A549 (cell line): ENCODE data around the gene SMC6. TPM values are rescaled to one million over a fixed set of nuclear protein-coding genes. Genes with fewer than 3 reads are reported as not detected.

ENCODE experiments used
- ATAC-seq, 2 experiments: fragments of 200-7000 bp in 1 of 2; fragments of >200 bp in 1 of 2; cut with Nextera tagmentation in 1 of 2; cut with Tn5 transposase in 1 of 2; 3 replicates each; pipeline versions ENCODE4 v1.8.0 to v1.9.1; 2018 to 2020; ENCODE audit warnings: mild to moderate bottlenecking in 1 of 2, moderate library complexity in 1 of 2
- CTCF ChIA-PET: fragments of 300-600 bp; sonication (Branson Sonifier 250); formaldehyde crosslinking; extraction: SDS; loops from one replicate; lab custom pipeline; 2021; ENCODE audit warnings: antibody characterized with exemption, inconsistent platforms; lab: Yijun Ruan, JAX
- POLR2A ChIA-PET: fragments of 350-600 bp; formaldehyde crosslinking; extraction: SDS; loops from one replicate; lab custom pipeline; 2021; ENCODE audit warnings: antibody characterized with exemption, inconsistent platforms; lab: Yijun Ruan, JAX
- DNase-seq, 2 experiments: peaks; one replicate each; pipeline versions ENCODE4 v3.0.0 to v3.0.0-alpha.2; 2011 to 2016; ENCODE audit warnings: low read depth in 1 of 2, low spot score in 1 of 2
- FAIRE-seq: peaks from 2 replicates; lab custom pipeline; 2011; peaks lifted over from hg19 to GRCh38; lab: Jason Lieb, UNC
- H3K27ac ChIP-seq, 2 experiments: fragments of >200 bp; sonication (Bioruptor Twin); formaldehyde crosslinking; 3 replicates each; pipeline ENCODE4 v1.5.1; 2016 to 2017
- H3K4me1 ChIP-seq: fragments of >200 bp; sonication (Bioruptor Twin); formaldehyde crosslinking; 3 replicates; pipeline ENCODE4 v1.6.1; 2016
- H3K4me2 ChIP-seq: fragments of >200 bp; sonication (Bioruptor Twin); formaldehyde crosslinking; 3 replicates; pipeline ENCODE4 v1.6.1; 2016
- H3K4me3 ChIP-seq: fragments of >200 bp; sonication (Bioruptor Twin); formaldehyde crosslinking; 3 replicates; pipeline ENCODE4 v1.5.1; 2016
- H3K9me3 ChIP-seq: fragments of >200 bp; sonication (Bioruptor Twin); formaldehyde crosslinking; 3 replicates; pipeline ENCODE4 v1.6.1; 2016
- BHLHE40 ChIP-seq: IDR thresholded peaks from 2 replicates; pipeline ENCODE4 v1.6.1; 2012; ENCODE audit warnings: low read depth, low read length, inconsistent platforms
- CEBPB ChIP-seq, 2 experiments: fragments of >200 bp in 1 of 2; sonication (Bioruptor Twin) in 1 of 2; formaldehyde crosslinking in 1 of 2; IDR thresholded peaks; 2 replicates each; pipeline ENCODE4 v1.6.1; 2012 to 2016
- EHF ChIP-seq: fragments of 250-450 bp; sonication (Bioruptor Pico); IDR thresholded peaks from 2 replicates; pipeline ENCODE4 v1.5.0; 2020; ENCODE audit warnings: mild to moderate bottlenecking
- EHMT2 ChIP-seq: fragments of 200-600 bp; sonication (generic); IDR thresholded peaks from 2 replicates; pipeline ENCODE4 v1.6.1; 2016; ENCODE audit warnings: antibody characterized with exemption, low read depth, mild to moderate bottlenecking, moderate library complexity
- KDM1A ChIP-seq: fragments of 200-600 bp; sonication (generic); IDR thresholded peaks from 2 replicates; pipeline ENCODE4 v1.6.1; 2016; ENCODE audit warnings: low read depth, mild to moderate bottlenecking
- MAFK ChIP-seq: fragments of 450-650 bp; IDR thresholded peaks from 2 replicates; pipeline ENCODE4 v1.6.1; 2014; ENCODE audit not compliant: partially characterized antibody
- NPAS2 ChIP-seq: fragments of 250-450 bp; sonication (Bioruptor Pico); IDR thresholded peaks from 2 replicates; pipeline ENCODE4 v1.8.0; 2022; ENCODE audit warnings: mild to moderate bottlenecking, moderate library complexity, borderline replicate concordance
- PBX3 ChIP-seq: IDR thresholded peaks from 2 replicates; pipeline ENCODE4 v1.6.1; 2012
- PHF8 ChIP-seq: fragments of 200-600 bp; sonication (generic); IDR thresholded peaks from 2 replicates; pipeline ENCODE4 v1.6.1; 2016; ENCODE audit warnings: low read depth, mild to moderate bottlenecking, antibody characterized with exemption, moderate library complexity, borderline replicate concordance
- POLR2A ChIP-seq: IDR thresholded peaks from 2 replicates; pipeline ENCODE4 v1.6.1; 2012; ENCODE audit warnings: mild to moderate bottlenecking, low read length
- POLR2AphosphoS2 ChIP-seq: conservative IDR thresholded peaks from 2 replicates; pipeline ENCODE4 v1.6.1; 2012; ENCODE audit warnings: low read length, improper control_type of control experiment, inconsistent platforms
- SMC3 ChIP-seq: fragments of >200 bp; sonication (Bioruptor Twin); formaldehyde crosslinking; IDR thresholded peaks from 3 replicates; pipeline ENCODE4 v1.6.1; 2018; ENCODE audit warnings: inconsistent platforms
- ZSCAN20 ChIP-seq: fragments of 250-450 bp; sonication (Bioruptor Pico); IDR thresholded peaks from 2 replicates; pipeline ENCODE4 v1.8.0; 2022; ENCODE audit warnings: mild to moderate bottlenecking, moderate library complexity
- WGBS: methylation state at CpG from one replicate; pipeline ENCODE4 v1.1.6; 2017; ENCODE audit errors: missing lambda C conversion rate; 5-methylcytosine and 5-hydroxymethylcytosine counted together
- polyA plus RNA-seq, 4 experiments: library from polyadenylated mRNA; depleted of rRNA in 3 of 4; stranded (reverse); fragments of >200 nt; fragmentation: RNase III in 1 of 4; extraction: RNeasy Plus Mini Kit Qiagen cat#74134 plus additional on column Dnase treatment in 1 of 4; gene quantifications; 2 replicates in 3 of 4; 3 replicates in 1 of 4; pipeline ENCODE4 v1.2.3, GENCODE V29; 2011 to 2017
- TF ChIP-seq, protein P1 (sequence below): fragments of >200 bp; sonication (Bioruptor Twin); formaldehyde crosslinking; IDR thresholded peaks from 3 replicates; pipeline ENCODE4 v1.5.1; 2016
- TF ChIP-seq, protein P2 (sequence below): fragments of 250-450 bp; sonication (Bioruptor Pico); IDR thresholded peaks from 2 replicates; pipeline ENCODE4 v1.5.0; 2021; ENCODE audit warnings: mild to moderate bottlenecking, moderate library complexity, borderline replicate concordance
- TF ChIP-seq, protein P3 (sequence below): fragments of 200-600 bp; sonication (generic); IDR thresholded peaks from 2 replicates; pipeline ENCODE4 v1.6.1; 2016; ENCODE audit warnings: antibody characterized with exemption, mild to moderate bottlenecking, moderate library complexity
- TF ChIP-seq, protein P4 (sequence below): IDR thresholded peaks from 2 replicates; pipeline ENCODE4 v1.6.1; 2012
- TF ChIP-seq, protein P5 (sequence below): fragments of >200 bp; sonication (Bioruptor Twin); formaldehyde crosslinking; IDR thresholded peaks from 2 replicates; pipeline ENCODE4 v1.6.1; 2016

Gene SMC6
- polyA plus RNA-seq, 2 of the 4 experiments (the other 2 are of a cell fraction) = 29.9 to 51.6 TPM

GRCh38 chr2:17713291-17713690 lies 40.3 kb downstream of the SMC6 start (continued):
- TF ChIP-seq POLR2A = no peak

DNA sequence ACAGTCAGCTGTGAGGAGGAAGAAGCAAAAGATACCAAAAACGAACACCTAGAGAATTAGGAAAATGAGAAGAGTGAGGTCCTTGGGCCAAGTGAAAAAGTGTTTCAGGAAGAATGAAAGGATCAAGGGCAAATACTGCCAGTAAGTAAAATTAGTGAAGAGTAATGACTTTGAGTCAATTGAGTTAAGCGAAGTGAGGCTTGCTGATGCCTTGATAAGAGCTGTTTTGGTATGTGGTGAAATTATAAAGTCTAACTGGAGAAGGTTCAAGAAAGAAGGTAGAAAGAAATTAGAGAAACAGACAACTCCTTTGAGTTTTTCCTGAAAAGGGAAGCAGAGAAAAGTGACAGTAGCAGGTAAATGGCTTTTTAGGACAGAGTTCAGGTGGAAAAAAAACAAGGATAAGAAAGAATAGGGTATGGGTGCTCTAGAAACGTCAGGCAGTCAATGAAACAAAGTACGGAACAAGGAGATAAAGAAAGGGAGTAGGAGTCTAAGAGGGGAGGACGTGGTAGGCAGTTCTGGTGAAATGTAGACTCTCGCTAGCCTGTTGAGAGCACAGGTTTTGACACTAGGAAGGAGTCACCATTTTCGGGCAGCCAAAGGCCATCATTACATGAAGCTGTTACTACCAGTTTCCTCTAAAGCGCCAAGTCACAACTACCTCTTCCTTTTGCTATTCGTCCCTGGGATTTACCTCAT lies 42.9 kb downstream of the SMC6 start:
- POLR2A ChIA-PET = no interaction called here
- FAIRE-seq (no peak), ATAC-seq (no peak), DNase-seq (no peak)
- CTCF ChIA-PET = interaction anchor here (1.2 kb wide), 1 partner anchor 10 kb away, joined by 5 read pairs; no protein-coding TSS in a partner anchor
- H3K4me2 ChIP-seq = no peak overlapping the region
- 91% methylated on average over 9 of the region's 9 CpGs for WGBS
- no peaks in the 10 kb centered on the region for H3K9me3 ChIP-seq
- no peak overlapping the region for H3K27ac ChIP-seq
- no peak for TF ChIP-seq SMC3
- TF ChIP-seq, protein P1, sequence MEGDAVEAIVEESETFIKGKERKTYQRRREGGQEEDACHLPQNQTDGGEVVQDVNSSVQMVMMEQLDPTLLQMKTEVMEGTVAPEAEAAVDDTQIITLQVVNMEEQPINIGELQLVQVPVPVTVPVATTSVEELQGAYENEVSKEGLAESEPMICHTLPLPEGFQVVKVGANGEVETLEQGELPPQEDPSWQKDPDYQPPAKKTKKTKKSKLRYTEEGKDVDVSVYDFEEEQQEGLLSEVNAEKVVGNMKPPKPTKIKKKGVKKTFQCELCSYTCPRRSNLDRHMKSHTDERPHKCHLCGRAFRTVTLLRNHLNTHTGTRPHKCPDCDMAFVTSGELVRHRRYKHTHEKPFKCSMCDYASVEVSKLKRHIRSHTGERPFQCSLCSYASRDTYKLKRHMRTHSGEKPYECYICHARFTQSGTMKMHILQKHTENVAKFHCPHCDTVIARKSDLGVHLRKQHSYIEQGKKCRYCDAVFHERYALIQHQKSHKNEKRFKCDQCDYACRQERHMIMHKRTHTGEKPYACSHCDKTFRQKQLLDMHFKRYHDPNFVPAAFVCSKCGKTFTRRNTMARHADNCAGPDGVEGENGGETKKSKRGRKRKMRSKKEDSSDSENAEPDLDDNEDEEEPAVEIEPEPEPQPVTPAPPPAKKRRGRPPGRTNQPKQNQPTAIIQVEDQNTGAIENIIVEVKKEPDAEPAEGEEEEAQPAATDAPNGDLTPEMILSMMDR = no peak
- H3K4me1 ChIP-seq = no peaks in the 10 kb centered on the region
- H3K4me3 ChIP-seq = no peak overlapping the region

DNA sequence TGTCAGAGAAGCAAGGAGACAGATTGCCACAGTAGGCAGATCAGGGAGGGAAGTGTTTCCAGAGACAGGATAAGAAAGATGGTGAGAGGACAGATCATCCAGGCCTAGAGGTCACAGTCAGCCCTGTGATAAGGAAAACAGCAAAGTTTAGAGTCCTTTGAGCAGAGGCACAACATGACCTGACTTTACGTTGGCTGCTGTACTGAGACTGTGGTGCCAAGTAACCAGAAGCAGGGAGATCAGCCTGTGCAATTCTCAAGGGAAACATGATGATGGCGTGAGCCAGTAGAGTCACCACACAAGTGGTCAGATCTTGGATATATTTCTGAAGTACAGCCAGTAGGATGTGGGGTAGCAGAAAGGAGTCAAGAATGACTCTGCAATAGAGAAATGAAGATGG lies 43.7 kb downstream of the SMC6 start:
- POLR2A ChIA-PET = no interaction called here
- CTCF ChIA-PET = interaction anchor here (2.3 kb wide), 1 partner anchor 10 kb away, joined by 14 read pairs; no protein-coding TSS in a partner anchor
- H3K4me1 ChIP-seq = no peaks in the 10 kb centered on the region
- no peak overlapping the region for H3K27ac ChIP-seq
- no peaks in the 10 kb centered on the region for H3K9me3 ChIP-seq
- ATAC-seq (no peak), FAIRE-seq (no peak), DNase-seq (no peak)
- 95% methylated on average over 2 of the region's 2 CpGs for WGBS
- no peak overlapping the region for H3K4me2 ChIP-seq
- H3K4me3 ChIP-seq = no peak overlapping the region
- TF ChIP-seq CEBPB (IDR thresholded peaks at IDR 0.05) (no peak), PBX3 (no peak), NPAS2 (CRISPR knock-in tag) (no peak), POLR2AphosphoS2 (no peak), EHMT2 (no peak), KDM1A (no peak), EHF (CRISPR knock-in tag) (no peak), BHLHE40 (no peak), ZSCAN20 (CRISPR knock-in tag) (no peak), PHF8 (no peak), POLR2A (no peak), MAFK (no peak)
- TF ChIP-seq, protein P2, sequence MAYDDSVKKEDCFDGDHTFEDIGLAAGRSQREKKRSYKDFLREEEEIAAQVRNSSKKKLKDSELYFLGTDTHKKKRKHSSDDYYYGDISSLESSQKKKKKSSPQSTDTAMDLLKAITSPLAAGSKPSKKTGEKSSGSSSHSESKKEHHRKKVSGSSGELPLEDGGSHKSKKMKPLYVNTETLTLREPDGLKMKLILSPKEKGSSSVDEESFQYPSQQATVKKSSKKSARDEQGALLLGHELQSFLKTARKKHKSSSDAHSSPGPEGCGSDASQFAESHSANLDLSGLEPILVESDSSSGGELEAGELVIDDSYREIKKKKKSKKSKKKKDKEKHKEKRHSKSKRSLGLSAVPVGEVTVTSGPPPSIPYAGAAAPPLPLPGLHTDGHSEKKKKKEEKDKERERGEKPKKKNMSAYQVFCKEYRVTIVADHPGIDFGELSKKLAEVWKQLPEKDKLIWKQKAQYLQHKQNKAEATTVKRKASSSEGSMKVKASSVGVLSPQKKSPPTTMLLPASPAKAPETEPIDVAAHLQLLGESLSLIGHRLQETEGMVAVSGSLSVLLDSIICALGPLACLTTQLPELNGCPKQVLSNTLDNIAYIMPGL (CRISPR knock-in tag) = no peak
- TF ChIP-seq, protein P3, sequence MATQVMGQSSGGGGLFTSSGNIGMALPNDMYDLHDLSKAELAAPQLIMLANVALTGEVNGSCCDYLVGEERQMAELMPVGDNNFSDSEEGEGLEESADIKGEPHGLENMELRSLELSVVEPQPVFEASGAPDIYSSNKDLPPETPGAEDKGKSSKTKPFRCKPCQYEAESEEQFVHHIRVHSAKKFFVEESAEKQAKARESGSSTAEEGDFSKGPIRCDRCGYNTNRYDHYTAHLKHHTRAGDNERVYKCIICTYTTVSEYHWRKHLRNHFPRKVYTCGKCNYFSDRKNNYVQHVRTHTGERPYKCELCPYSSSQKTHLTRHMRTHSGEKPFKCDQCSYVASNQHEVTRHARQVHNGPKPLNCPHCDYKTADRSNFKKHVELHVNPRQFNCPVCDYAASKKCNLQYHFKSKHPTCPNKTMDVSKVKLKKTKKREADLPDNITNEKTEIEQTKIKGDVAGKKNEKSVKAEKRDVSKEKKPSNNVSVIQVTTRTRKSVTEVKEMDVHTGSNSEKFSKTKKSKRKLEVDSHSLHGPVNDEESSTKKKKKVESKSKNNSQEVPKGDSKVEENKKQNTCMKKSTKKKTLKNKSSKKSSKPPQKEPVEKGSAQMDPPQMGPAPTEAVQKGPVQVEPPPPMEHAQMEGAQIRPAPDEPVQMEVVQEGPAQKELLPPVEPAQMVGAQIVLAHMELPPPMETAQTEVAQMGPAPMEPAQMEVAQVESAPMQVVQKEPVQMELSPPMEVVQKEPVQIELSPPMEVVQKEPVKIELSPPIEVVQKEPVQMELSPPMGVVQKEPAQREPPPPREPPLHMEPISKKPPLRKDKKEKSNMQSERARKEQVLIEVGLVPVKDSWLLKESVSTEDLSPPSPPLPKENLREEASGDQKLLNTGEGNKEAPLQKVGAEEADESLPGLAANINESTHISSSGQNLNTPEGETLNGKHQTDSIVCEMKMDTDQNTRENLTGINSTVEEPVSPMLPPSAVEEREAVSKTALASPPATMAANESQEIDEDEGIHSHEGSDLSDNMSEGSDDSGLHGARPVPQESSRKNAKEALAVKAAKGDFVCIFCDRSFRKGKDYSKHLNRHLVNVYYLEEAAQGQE = no peak
- TF ChIP-seq, protein P4, sequence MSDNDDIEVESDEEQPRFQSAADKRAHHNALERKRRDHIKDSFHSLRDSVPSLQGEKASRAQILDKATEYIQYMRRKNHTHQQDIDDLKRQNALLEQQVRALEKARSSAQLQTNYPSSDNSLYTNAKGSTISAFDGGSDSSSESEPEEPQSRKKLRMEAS = no peak
- TF ChIP-seq, protein P5, sequence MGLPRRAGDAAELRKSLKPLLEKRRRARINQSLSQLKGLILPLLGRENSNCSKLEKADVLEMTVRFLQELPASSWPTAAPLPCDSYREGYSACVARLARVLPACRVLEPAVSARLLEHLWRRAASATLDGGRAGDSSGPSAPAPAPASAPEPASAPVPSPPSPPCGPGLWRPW = no peak
